DMS 273 (cell line): ENCODE measurements around the gene SCNN1B.

ENCODE experiments used
- DNase-seq: peaks from one replicate; lab custom pipeline; 2025; ENCODE audit not compliant: unreplicated experiment; lab: John Stamatoyannopoulos, UW

The SCNN1B gene

DNA sequence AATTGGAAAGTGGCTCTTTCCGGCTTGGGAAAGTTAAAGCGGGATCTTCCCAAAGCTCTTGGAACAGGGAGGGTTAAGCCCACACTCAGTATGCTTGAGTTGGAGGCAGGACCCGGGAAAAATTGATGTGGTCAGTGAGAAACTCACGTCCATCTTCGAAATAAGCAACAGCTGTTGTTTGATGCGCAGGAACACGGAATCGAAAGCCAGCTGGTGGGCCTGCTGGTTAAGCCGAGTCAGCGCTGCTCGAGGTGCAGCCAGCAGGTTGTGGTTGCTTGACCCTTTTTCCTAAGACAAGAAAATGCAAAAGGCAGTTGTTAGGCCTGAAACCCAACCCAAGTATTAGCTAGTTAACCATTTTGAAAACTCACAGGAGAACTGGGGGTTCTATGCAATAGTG is 101.4 kb downstream of the SCNN1B start:
- DNase-seq: peak; percentile 70

DNA sequence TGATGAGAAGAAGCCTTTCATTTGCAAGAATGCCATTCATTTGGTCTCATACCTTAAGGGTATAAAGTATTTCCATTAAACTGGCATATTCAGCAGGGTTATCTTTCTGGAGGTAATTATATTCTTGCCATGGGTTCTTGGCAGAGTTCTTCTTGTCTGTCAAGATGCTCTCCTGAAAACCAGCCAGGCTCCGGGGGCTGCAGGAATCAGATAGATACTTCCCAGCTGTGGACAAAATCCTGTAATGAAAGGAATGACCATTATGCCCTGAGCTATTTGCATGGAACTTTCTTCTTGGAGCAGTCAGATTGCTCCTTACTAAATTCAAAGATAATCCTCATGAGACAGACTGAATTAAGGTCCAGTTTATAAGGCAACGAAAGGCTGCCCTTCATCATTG is 103.9 kb downstream of the SCNN1B start:
- DNase-seq: no peak

DNA sequence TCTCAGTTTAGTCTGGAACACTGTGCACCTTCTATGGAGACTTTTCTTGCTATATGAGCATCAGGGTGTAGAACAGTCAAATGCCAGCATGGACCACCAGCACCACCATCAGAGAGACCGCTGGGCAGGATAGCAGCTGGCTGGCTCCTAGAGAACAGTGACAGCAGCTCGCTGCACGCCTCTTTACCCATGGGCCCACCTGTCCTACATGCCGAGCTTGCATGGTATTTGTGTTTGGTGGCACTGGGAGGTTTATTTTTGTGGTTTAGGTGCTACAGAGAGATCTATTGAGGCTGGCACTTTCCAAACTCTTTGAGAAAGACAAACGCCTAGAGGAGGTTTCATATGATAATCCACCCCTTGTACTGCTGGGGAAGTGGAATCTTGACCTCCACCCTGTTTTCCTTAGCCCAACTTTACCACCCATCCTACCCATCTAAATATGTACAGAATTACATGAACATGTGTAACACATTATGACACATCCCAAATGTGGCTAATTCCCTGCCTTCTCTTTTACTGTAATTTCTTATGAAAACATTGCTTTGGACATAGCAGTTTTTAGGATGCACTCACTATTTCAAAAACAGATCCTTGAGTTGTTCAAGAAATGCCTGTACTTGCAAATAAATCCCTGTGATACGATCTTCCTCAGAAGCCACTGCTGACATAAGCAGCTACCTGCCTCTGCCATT is 104.6 kb downstream of the SCNN1B start:
- no peak for DNase-seq

DNA sequence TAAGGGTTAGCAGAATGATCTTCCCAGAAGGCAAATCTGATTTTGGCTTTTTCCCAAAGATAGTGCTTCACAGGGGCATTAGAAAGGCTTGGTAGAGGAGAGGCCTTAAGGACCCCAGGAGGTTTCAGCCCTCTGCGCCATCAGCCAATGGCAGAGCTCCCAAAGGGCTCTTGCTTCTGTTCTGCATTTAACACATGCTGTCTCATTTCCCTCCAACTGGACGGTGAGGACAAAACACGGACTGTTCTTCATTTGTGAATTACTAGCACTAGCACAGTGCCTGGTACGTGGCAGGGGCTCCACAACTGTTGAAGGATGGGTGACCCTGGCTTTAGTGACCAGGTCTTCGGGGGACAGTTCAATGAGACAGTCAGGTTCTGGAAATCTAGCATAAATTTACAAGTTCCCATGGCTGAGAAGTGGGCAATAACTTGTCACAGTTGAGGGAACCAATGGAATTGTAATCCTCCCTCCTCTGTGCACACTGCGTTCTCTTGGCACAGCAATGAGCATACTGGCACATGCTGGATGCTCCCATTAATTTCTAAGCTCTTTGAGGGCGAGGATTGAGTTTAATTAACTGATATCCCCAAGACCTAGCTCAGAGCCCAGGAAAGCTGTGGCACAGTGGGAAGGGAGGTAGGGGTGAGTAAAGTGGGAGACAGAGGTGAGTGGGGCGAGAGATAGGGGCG is 105.5 kb downstream of the SCNN1B start:
- DNase-seq: no peak

DNA sequence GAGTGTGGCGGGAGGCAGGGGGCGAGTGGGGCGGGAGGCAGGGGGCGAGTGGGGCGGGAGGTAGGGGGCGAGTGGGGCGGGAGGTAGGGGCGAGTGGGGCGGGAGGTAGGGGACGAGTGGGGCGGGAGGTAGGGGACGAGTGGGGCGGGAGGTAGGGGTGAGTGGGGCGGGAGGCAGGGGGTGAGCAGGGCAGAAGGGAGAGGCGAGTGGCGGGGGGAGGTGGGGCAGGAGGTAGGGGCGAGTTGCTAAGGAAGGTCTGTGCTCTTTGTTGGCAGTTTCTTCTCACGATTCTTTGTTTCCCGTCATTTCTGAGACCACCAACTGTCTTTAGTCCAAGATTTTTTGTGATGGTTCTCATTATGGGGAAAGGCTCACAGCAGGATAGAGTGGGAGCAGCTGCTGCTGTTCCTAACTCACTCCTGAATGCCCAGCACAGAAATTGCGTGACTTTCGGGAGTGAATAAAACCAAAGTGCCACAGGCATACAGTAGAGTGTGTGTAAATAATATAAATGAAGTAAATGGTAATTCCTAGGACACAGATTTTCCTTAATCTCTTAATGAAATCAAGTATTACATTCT is 106.2 kb downstream of the SCNN1B start:
- DNase-seq: peak; percentile 60

DNA sequence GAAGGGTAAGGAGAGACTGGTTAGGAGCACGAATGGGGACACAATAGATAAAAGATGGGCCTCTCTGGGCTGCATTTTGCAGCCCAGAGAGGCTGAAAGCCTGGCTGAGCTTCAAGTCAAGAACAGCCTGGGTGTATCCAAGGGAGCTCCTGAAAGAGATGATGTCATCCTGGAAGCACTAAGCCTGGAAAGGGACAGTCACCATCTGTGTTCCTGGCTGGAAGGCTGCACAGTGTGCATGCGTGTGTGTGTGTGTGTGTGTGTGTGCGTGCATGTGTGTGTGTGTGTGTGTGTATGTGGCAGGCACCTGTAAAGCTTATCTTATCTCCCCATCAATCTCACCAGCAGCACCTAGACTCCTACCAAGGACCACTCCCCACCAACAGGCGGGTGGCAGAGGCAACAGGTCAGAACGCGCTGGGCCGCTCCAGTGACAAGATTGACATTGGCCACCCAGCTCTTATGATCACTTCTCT is 106.8 kb downstream of the SCNN1B start:
- peak; percentile 92 for DNase-seq

DNA sequence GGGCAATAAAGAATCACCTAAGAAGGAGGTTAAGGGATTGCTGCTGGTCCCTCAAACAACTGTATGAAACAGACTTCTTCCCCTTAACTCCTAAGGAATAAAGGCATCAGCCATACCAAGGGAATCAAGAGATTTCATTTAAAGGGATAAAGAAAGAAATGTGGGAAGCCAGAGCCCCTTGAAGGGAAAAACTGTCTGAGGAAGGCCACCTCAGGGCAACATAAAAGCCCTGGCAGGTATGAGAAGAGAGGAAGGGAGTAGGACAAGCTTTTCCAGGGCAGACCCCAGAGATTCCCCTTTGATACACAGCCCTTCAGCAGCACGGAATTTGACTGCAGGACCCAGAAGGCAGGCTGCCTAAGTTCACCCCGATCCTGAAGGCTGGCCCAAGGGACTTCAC is 107.4 kb downstream of the SCNN1B start:
- no peak for DNase-seq

DNA sequence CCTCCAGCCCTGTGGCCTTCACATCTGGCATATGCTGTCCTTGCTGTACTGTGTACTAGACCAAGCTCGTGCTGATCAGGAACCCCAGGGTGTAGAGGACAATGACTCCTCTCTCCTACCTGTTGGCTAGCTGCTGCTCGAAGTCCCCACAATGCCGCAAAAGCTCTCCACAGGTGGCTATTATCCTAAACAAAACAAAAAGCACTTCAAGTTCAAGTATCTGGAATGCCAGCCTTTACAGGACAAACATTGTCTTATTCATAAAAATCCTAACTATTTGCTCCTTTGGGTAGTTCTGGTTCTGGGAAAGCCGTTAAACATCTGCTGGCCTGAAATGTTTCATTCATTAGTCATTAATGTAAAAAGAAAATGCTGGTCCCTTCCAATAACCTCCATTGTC is 108.1 kb downstream of the SCNN1B start:
- no peak for DNase-seq

DNA sequence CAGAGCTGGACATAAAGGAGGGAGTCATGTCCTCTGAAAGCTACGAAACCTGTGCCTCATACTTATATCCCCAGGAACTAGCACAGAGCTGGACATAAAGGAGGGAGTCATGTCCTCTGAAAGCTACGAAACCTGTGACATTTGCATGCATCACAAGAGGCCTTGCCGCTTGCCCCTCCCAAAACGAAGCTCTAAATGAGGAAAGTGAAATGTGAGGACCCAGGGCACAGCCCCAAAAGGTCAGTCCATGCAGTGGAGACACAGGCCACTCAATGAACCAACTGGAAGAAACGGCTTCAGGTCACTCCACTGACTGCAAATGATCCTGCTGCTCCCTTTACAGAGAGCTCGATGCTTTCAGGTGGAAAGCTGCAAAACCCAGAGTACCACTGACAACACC is 112.6 kb downstream of the SCNN1B start:
- DNase-seq: no peak

DNA sequence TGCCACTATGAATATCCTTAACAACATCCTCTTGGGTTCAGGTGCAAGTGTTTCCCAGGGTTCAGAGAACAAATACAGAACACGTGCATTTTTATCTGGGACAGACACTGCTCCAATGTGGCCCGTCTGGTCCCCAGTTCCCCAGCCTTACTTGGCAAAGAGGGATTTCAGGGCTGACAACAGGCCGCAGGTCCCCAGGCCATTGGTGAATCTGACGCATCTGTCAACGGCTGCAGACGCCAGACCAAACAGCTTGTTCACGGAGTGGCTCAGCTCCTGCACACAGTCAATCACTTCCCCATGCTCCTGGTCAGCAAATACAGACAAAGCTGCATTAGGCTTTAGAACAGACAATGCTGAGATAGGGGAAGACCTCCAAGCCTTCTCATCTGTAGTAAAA is 114.7 kb downstream of the SCNN1B start:
- DNase-seq: no peak

DNA sequence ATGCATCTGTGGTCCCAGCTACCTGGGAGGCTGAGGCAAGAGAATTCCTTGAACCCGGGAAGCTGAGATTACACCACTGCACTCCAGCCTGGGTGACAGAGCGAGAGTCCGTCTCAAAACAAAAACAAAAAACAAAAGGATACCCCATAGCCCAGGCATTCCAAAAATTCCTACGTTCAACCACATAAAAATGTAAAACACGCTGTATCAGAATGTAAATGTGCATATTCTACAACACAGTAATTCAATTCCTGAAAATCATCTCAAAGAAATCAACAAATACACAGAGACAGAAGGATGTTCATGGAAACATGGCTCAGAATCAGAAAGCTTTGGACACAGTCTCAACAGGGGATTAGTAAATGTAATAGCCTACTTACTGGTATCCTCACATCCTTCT is 117.9 kb downstream of the SCNN1B start:
- DNase-seq: no peak

DNA sequence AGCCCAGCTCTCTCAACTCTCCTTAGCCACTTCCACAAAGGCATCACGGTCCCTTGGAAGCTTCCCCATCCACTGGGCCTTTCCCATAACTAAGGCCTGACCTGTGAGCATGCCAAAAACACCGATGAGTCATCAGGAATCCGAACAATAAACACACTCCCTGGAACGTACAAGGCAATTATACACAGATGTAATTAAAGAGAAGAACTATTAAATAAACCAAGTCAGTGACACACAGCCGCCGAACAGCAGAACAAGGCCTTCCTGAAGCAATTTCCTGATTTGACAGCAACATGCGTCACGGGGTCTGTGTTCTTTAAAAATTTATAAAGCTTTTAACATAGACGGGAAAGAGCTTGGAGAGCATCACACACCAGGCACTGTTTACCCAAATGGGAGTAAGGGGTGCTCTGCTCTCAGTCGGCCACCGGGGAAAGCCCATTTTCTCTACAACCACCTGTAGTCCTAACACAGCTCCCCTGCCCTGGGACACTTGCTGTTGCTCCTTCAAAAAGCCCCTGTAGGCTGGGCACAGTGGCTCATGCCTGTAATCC is 121.5 kb downstream of the SCNN1B start:
- DNase-seq: peak; percentile 48

DNA sequence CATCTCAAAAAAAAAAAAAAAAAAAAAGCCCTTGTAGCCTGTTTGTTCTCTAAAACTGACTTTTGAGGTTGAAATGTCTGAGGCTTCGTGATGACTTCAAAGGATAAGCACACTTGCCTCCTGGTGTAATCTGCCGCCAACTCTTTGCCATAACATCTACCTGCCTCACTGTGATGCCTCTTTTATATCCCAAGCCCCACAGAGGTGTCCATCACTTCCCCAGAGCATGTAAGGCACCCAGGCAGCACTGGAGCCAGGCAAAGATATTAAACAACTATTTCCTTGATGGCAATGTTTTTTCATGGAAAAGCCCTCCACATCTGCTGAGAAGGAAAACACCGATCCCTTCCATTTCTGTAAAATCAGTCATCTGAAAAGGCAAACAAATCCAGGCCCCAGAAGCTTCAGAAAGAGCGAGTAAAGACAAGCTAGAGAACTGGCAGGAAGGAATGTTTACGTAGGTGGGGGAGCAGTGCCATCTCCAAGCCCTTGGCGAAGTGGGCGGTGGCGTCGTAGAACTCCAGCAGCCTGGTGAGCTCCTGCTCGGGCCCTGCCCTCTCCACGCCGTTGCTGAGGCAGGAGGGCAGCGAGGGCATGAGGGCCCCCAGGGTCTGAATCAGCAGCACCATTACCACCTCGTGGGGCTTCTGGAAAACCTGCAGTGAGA is 122.3 kb downstream of the SCNN1B start:
- peak; percentile 12 for DNase-seq

DNA sequence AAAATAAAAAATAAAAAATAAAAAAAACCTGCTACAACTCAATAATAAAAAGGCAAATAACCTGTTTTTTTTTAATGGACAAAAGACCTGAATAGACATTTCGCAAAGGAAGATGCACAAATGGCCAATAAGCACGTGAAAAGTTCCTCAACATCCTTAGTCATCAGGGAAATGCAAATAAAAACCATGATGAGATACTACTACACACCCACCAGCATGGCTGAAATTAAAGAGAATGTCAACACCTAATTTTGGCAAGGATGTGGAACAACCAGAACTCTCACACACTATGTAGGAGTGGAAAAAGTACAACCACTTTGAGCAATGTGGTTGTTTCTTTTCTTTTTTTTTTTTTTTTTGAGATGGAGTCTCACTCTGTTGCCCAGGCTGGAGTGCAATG is 126.2 kb downstream of the SCNN1B start:
- DNase-seq: no peak
